Brain microvascular endothelial cell (primary cell): ENCODE results near the gene DNAJB8.

Source experiments
- DNase-seq: peaks from one replicate; pipeline ENCODE4 v3.0.0-alpha.2; 2020
- H3K27ac ChIP-seq: fragments of 250-450 bp; sonication (Bioruptor Pico); 2 replicates; pipeline ENCODE4 v1.5.1; 2020; ENCODE audit warnings: mild to moderate bottlenecking, moderate library complexity
- H3K27me3 ChIP-seq: fragments of 250-450 bp; sonication (Bioruptor Pico); replicated peaks from 2 replicates; pipeline ENCODE4 v1.5.1; 2020; ENCODE audit warnings: mild to moderate bottlenecking
- H3K36me3 ChIP-seq: fragments of 250-450 bp; sonication (Bioruptor Pico); replicated peaks from 2 replicates; pipeline ENCODE4 v1.5.1; 2020; ENCODE audit warnings: mild to moderate bottlenecking
- H3K4me3 ChIP-seq: 2 replicates; pipeline ENCODE4 v1.5.1; 2011; ENCODE audit warnings: low read depth, mild to moderate bottlenecking, control low read depth, low read length, moderate library complexity
- in situ Hi-C: cut with HindIII; loops from 2 replicates; pipeline ENCODE4 v1.10.0; 2017; ENCODE audit warnings: low sequenced_read_pairs, low pct_ligation_motif_present
- TF ChIP-seq, protein P1 (sequence below): IDR thresholded peaks from 2 replicates; pipeline ENCODE4 v1.5.1; 2011; ENCODE audit warnings: low read depth, mild to moderate bottlenecking, moderate library complexity, low read length, control low read depth, inconsistent platforms; ENCODE audit errors: missing control alignments

The DNAJB8 gene

DNA sequence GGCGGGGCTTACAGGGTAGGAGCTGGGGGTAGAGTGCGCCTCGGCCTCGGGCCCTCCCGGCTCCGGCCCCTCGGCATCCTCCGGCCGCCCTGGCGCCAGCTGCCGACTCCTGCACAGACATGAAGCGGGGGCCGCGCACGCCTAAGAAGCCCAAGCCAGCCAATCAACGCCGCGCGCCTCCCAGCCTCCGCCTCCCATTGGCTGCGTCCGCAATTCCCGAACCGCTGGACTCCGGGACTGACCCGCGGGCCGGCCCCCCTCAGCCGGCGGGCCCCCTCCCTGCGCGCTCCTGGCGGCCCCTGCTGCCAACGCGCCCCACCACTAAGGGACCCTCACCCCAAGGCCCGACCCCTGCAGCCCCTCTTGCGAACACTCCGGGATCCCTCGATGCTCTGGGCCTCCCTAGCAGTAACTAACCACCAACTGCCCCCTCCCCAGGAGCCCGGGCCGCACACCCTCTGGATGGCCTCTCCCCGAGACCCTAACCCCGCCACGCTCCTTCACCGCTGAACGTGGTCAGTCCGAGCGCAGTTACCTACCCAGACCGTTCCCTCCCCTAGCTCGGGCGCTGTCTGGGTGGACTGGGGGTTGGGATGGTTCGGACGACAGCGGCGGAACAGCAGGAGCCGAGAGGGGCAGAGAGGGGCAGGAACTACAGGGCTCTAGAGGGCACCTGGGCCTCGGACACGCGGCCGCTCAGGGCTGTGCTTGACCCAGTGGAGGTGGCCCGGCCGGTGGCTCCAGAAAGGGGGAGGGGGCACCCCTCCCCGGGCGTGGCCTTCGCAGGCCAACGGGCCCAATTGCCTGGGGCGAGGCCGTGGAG, 21.3 kb upstream of the DNAJB8 start:
- peaks cover 90% of the 10 kb centered on the region for H3K27me3 ChIP-seq
- TF ChIP-seq, protein P1, sequence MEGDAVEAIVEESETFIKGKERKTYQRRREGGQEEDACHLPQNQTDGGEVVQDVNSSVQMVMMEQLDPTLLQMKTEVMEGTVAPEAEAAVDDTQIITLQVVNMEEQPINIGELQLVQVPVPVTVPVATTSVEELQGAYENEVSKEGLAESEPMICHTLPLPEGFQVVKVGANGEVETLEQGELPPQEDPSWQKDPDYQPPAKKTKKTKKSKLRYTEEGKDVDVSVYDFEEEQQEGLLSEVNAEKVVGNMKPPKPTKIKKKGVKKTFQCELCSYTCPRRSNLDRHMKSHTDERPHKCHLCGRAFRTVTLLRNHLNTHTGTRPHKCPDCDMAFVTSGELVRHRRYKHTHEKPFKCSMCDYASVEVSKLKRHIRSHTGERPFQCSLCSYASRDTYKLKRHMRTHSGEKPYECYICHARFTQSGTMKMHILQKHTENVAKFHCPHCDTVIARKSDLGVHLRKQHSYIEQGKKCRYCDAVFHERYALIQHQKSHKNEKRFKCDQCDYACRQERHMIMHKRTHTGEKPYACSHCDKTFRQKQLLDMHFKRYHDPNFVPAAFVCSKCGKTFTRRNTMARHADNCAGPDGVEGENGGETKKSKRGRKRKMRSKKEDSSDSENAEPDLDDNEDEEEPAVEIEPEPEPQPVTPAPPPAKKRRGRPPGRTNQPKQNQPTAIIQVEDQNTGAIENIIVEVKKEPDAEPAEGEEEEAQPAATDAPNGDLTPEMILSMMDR, result no peak
- no peaks in the 10 kb centered on the region for H3K36me3 ChIP-seq
- H3K27ac ChIP-seq, result no peak overlapping the region
- in situ Hi-C loops, result no loop called here
- peak; percentile 25 for DNase-seq
- peak overlapping the region; percentile 15 for H3K4me3 ChIP-seq

DNA sequence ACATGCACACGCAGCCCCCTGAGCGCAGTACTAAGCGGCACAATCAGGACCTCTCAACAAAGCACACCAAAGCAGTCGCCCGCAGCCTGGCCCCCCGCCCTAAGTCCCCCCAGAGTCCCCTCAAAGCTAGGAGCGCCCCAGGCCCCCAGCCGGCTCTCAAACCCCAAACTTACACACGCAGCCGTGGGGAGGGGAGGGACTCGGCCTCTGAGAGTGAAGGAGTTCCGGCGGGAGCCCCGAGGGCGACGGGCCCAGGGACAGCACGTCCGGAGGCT, 20.8 kb upstream of the DNAJB8 start:
- no peaks in the 10 kb centered on the region for H3K36me3 ChIP-seq
- in situ Hi-C loops, result no loop called here
- no peak overlapping the region for H3K27ac ChIP-seq
- DNase-seq, result no peak
- TF ChIP-seq, protein P1, result no peak
- H3K4me3 ChIP-seq, result peak overlapping the region; percentile 32
- peaks cover 88% of the 10 kb centered on the region for H3K27me3 ChIP-seq

DNA sequence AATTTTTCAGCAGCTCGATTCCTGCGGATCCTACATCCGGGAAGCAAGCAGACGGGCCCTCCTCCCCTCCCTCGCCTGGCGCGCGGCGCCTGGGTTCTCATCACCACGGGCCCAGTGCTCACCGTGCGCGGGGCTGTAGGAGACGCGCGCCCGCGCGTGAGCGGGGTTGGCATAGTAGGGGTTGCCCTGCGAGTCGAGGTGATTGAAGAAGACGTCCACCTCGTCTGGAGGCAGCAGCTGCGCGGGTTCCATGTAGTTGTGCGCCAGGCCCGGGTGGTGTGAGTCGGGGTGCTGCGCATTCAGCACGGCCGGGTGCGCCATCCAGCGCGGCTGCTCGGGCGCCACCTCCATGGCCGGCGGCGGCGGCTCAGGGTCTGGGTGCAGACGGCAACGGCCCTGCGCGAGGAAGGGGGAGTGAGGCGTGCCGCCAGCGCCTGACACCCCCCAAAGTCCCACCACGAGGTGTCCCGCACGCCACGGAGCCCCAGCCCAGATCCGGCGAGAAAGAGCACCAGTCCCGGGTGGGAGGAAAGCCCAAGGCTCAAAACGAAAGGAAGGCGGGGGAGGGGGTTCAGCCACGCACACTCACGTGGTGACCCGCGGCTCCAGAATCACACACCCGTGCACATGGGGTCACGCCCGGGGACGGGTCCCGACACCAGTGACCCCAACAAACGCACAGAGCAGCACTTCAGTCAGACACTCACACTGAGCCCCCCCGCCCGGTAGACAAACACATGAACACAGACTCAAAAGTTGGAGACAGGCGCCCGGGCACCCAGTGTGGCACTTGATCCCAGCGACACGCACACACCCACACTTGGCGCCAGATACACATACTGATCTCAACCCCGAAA, 20.2 kb upstream of the DNAJB8 start:
- Histone ChIP-seq H3K36me3 (no peaks in the 10 kb centered on the region), H3K4me3 (peak overlapping the region; percentile 32), H3K27ac (no peak overlapping the region), H3K27me3 (peaks cover 85% of the 10 kb centered on the region)
- in situ Hi-C loops, result no loop called here
- no peak for DNase-seq
- TF ChIP-seq, protein P1, result no peak

DNA sequence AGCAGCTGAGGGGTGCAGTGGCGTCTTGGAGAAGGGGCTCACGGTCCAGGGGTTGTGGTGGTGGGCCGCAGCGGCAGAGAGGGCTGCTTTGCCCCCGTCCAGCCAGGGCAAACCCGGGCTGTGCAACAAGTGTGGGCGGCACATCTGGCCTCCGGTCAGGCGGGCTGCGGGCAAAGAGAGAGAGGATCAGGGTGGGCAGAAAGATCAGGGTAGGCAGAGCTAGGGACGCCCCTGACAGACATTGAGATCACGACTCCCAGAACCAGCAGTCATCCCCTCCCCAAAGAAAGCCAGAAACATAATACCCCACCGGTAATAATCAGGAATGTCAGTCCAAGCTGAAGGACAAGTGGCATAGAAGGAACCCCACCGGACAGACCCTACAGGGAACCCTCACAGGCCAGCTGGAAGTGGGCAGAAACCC, 19.5 kb upstream of the DNAJB8 start:
- no peak for DNase-seq
- in situ Hi-C loops, result no loop called here
- H3K27ac ChIP-seq, result no peak overlapping the region
- H3K36me3 ChIP-seq, result no peaks in the 10 kb centered on the region
- H3K27me3 ChIP-seq, result peaks cover 82% of the 10 kb centered on the region
- TF ChIP-seq, protein P1, result no peak
- no peak overlapping the region for H3K4me3 ChIP-seq

DNA sequence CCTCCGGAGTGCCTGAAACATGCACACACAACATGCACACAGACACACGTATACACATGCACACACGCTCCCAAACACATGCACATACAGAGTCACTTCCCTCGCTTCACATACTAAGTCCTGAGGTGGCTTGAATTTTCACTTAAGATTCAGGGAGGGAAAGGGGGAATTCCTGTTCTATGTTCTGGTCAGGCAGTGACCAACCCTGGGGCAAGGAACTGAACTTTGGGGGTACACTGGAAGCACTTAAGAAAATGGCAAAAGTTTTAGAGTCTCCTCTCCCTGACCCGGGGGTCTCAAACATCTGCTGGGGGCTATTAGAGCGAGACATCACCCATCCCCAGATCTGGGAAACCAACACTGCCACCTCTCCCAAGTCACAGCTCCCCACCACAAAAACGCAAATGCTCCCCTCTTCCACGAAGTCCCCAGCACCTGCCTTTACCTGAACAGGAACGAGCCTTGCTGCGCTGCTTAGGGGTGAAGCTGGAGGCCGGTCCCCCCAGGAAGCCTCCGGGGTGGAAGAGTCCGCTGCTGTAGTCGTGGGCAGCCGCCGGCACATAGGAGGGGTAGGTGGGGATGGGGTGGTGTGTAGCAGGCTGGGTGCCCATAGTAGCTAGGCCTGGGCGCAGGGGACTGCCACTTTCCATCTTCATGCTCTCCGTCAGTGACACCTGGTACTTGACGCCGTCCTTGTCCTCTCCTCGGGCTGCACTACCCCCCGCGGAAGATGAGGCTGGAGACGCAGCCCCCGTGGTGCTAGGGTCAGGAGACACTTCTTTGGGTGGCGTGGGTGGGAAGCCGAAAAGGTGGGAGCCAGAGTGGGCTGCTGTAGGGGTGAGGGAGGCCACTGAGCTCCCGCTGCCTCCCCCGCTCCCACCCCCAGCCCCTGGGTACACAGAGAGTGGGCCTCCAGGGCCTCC, 18.9 kb upstream of the DNAJB8 start:
- Histone ChIP-seq H3K27me3 (peaks cover 82% of the 10 kb centered on the region), H3K4me3 (no peak overlapping the region), H3K36me3 (no peaks in the 10 kb centered on the region), H3K27ac (no peak overlapping the region)
- TF ChIP-seq, protein P1, result no peak
- in situ Hi-C loops, result no loop called here
- DNase-seq, result no peak
